22Rv1 (cell line): ENCODE data around the gene GIT2.

ENCODE experiments used
- ZFX ChIP-seq: fragments of 450-650 bp; IDR thresholded peaks from 2 replicates; pipeline ENCODE4 v1.6.1; 2017; ENCODE audit warnings: antibody characterized with exemption, borderline replicate concordance
- TF ChIP-seq, protein P1 (sequence below): fragments of 450-650 bp; IDR thresholded peaks from 2 replicates; pipeline ENCODE4 v1.5.1; 2017; ENCODE audit warnings: mild to moderate bottlenecking

DNA sequence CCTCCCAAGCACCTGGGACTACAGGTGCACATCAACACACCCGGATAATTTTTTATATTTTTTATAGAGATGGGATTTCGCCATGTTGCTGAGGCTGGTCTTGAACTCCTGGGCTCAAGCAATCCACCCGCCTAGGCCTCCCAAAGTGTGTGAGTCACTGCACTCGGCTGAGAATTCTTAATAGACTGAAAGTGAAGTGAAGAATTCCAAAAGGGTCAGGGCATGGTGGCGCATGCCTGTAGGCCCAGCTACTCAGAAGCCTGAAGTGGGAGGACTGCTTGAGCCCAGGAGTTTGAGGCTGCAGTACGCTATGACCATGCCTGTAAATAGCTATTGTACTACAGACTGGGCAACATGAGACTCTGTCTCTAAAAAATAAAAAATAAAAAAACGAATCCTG lies 52.4 kb downstream of the GIT2 start:
- TF ChIP-seq, protein P1, sequence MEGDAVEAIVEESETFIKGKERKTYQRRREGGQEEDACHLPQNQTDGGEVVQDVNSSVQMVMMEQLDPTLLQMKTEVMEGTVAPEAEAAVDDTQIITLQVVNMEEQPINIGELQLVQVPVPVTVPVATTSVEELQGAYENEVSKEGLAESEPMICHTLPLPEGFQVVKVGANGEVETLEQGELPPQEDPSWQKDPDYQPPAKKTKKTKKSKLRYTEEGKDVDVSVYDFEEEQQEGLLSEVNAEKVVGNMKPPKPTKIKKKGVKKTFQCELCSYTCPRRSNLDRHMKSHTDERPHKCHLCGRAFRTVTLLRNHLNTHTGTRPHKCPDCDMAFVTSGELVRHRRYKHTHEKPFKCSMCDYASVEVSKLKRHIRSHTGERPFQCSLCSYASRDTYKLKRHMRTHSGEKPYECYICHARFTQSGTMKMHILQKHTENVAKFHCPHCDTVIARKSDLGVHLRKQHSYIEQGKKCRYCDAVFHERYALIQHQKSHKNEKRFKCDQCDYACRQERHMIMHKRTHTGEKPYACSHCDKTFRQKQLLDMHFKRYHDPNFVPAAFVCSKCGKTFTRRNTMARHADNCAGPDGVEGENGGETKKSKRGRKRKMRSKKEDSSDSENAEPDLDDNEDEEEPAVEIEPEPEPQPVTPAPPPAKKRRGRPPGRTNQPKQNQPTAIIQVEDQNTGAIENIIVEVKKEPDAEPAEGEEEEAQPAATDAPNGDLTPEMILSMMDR: no peak
- TF ChIP-seq ZFX: no peak
